NCI-H526 (cell line): ENCODE data around the gene ABHD17A.
"Not testable (repeated sequence)": the region's sequence is repeated elsewhere in the genome, so short reads cannot be mapped to it uniquely, and the experiment has no call there.

Experiments
- DNase-seq, 2 experiments: peaks; one replicate each; lab custom pipeline; 2025; lab: John Stamatoyannopoulos, UW

The ABHD17A gene

GRCh38 chr19:1910177-1910576, 24.9 kb upstream of the ABHD17A start:
- DNase-seq, result no peak

DNA sequence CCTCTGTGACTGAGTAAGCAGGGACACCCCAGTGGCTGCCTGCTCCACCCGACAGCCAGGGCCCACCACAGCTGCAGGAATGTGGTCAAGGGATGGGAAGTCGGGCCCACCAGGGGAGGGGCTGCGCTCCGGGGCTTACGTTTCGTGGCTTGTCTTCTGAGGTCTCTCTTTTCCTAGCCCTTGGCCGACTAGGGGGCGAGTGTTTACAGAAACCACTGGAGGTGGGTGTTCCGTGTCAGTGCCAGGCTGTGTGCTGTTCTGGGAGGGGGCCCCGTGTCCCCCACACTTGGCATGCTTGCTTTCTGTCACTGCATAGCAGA, 24.4 kb upstream of the ABHD17A start:
- no peak for DNase-seq

- DNase-seq, result peak in 1 of 2 experiments; percentile 22
These were observed 23.0 kb upstream of the ABHD17A start for GRCh38 chr19:1908364-1908678.

DNA sequence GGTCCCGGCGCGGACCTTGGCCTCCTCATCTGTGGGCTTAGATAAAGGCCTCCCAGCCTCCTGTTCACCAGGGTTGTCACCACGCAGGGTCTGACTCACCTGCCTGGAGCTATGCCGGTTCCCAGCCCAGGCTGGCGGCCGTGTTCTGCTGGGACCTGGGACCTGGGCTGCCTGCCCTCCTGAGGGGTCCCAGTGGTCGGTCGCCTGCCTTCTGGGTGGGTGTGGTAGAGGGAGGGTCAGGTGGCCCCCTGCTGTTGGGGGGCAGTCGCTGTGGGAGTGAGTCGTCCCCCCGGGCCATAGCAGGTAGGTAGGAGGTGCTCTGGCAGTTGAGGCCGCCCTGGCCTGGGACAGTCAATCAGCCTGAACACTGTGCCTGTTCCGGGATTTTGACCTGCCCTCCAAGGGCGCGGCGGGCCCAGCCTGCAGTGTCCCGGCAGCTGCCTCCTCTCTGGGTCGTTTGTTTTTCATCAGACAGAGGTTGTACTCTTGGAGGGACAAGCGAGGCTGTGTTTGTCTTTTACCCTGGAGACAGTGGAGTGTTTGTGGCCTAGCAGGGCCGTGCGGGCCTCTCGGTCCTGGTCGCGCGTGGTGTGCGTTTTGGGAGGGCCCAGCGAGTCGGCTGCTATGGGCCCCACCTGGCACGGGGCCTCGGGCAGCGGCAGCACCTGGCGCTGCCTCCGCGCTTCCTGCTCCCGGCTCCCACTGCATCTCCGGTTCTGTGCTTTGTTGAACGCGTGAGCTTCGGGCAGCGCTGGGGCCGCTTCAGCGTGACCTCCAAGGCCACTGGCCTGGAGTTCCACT, 22.5 kb upstream of the ABHD17A start:
- peak in 1 of 2 experiments; percentile 45 for DNase-seq

DNA sequence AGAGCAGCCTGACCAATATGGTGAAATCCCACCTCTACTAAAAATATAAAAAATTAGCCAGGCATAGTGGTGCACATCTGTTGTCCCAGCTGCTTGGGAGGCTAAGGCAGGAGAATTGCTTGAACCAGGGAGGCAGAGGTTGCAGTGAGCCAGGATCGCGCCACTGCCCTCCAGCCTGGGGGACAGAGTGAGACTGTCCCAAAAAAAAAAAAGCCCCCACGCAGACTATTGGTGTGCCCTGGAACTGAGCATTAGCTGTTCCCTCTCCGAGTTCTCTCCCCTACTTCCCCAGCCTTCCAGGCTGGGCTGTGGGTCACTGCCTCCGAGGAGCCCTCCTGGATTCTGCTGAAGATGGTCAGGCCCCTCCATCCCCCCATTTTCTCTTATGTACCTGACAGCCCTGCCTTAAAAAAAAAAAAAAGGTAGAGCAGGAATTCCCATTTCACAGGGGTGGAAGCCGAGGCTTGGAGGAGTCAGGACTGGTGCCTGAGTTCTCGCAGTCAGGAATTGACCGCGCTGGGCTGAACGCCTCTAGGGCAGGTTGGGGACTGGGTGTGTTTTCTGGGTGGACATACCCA, 21.8 kb upstream of the ABHD17A start:
- no peak for DNase-seq

DNA sequence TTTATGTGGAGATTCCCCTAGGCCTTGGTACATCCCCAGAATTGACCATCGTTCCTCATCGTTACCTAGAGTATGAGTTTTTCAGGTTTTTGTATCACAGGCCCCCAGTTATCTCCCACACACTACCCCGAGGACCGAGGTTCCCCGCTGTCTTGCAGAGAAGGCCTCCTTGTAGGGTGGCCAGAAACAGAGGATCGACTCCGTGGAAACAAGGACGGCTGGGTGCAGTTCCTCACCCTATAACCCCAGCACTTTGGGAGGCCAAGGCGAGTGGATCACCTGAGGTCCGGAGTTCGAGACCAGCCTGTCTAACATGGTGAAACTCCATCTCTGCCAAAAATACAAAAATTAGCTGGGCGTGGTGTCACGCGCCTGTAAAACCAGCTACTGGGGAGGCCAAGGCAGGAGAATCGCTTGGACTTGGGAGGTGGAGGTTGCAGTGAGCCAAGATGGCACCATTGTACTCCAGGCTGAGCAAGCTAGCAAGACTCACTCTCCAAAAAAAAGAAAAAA, 20.6 kb upstream of the ABHD17A start:
- DNase-seq, result no peak

DNA sequence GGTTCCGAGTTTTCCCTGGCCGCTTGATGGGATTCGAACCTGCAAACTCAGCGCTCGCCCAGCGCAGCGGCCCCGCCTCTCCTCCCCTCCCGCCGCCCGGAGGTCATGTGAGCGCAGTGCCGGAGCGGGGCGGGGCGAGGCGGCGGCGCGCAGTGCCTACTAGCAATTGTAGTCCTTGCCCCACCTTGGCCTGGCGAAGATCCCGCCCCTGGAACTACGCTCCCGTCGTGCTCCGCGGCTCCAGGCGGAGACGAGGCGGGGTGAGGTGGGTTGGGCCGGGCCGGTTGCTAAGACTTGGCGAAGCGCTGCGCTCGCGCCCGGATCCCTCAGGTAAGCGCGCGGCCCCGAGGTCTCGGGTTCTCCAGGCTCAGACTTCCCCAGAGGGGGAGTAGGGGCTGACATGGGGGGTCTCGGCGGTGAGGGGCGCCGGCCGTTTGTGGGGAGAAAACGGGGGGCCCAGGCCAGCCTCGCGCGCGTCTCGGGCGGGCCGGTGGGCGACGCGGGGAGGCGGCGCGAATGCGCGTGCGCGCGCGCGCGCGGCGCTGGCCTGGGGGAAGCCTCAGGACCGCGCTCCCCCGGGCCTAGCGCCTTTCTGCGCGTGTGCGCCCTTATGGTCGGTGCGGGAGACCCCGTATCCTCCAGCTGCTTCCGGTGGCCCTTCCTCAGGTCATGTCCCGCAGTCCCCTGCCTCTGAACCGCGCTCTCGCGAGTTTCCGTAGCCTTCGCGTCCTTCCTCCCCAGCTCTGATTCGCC, 20.0 kb upstream of the ABHD17A start, which contains the start of the genes ADAT3 and SCAMP4:
Gene ADAT3, plus strand, starts transcription at position 290 of the 753 bp plus-strand sequence. CDS start 6,649 bp downstream, outside the sequence.
Gene SCAMP4, plus strand, starts transcription at position 290 of the 753 bp plus-strand sequence. CDS start 9,621 bp downstream, outside the sequence.
- peak; percentile 90 to 98 for DNase-seq

GRCh38 chr19:1904860-1905109, 19.5 kb upstream of the ABHD17A start:
- no peak for DNase-seq

GRCh38 chr19:1902923-1903322, 17.6 kb upstream of the ABHD17A start:
- no peak for DNase-seq

- no peak for DNase-seq
These were observed 16.7 kb upstream of the ABHD17A start for GRCh38 chr19:1901940-1902404.

- DNase-seq, result no peak
These were observed 11.2 kb upstream of the ABHD17A start for GRCh38 chr19:1896508-1896907.

- DNase-seq, result no peak
These were observed 8.5 kb upstream of the ABHD17A start for GRCh38 chr19:1893791-1894190.

- DNase-seq, result no peak
These were observed 4.6 kb upstream of the ABHD17A start for GRCh38 chr19:1889907-1890306.

DNA sequence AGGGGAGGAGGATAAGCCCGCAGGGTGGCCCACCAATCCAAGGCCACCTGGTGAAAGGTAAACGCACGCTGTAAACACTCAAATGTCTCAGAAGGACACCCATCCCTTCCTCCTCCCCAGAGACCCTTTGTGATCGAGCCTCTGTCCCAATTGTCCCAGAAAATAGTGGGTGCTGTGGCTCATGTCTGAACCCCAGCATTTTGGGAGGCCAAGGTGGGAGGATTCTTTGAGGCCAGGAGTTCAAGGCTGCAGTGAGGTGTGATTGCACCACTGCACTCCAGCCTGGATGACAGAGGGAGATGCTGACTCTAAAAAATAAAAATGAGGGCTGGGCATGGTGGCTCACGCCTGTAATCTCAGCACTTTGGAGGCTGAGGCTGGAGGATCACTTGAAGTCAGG, 3.1 kb upstream of the ABHD17A start:
- DNase-seq, result no peak

DNA sequence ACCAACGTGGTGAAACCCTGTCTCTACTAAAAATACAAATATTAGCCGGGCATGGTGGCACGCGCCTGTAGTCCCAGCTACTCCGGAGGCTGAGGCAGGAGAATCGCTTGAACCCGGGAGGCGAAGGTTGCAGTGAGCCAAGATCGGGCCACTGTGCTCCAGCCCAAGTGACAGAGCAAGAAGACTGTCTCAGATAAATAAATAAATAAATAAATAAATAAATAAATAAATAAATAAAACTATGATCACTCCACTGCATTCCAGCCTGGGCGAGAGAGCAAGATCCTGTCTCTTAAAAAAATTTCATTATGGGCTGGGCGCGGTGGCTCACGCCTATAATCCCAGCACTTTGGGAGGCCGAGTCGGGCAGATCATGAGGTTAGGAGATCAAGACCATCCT, 1.1 kb upstream of the ABHD17A start:
- DNase-seq, result not testable (repeated sequence)

- no peak for DNase-seq
These were observed 469 bp downstream of the ABHD17A start for GRCh38 chr19:1884719-1885334.

DNA sequence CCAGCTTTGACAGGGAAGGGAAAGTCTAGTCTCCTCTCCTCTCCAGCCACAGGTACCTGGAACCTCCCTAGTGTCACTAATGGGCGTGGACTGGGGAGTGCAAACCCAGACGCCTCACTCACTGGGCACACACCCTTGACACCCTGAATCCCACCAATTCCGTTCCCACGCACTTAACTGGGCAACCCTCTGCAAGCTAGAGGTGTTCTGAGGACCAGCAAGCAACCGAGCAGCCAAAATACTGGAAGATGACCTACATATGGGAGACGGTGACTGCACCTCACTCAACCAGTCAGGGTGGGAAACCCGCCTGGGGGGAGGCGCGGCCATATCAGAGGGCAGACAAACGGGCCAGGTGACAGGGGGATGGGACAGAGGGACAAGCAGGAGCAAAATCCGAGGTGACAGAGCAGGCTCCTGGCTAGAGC, 991 bp downstream of the ABHD17A start:
- DNase-seq, result no peak

DNA sequence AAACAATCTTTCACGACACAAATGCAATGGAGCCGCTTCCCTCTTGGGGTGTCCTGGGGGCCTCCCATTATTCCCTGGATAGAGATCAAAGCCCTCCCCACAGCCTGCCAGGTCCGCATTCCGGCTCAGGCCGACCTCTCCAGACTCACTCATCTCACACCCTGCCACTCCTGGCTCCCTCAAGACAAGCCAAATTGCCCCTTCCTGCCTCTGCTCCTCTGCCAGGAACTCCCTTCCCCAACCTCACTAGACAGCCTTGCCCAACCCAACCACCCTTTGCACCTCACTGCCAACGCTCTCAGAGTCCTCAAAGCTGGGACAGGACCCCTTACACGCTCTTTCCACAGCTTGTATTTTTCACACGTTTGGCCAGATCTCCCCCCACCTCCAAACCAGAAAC, 1.5 kb downstream of the ABHD17A start:
- DNase-seq, result no peak

- no peak for DNase-seq
These were observed 2.3 kb downstream of the ABHD17A start for GRCh38 chr19:1882786-1883692.

DNA sequence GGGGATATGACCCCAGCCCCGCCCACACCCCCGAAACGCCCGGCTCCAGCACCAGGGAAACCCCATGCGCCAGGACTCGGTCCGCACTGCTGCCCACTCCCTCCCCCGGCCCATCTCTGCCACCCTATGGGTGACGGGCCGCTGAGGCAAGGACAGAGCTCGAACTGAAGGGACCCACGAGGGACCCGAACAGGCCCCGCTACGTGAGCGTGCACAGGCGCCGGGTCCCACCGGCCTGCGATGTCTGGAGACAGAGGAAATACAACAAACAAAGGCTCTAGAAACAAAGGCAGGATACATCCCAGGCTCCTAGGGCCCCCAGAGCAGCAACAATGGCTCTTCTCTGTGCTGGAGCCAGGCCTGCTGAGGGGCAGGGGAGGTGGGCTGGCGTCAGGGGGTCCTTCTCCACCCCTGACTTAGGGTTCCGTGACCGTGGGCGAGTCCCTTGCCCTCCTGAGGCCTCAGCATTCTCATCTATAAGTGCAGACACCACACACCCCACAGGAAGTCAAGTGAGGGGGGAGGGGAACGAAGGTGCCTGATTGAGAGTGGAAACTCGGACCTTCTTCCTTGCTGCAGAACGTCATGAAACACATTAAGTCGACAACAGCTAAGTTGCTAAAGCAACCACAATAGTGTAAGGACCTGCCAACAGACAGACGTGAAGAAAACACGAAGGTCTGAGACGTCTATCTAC, 3.1 kb downstream of the ABHD17A start:
- no peak for DNase-seq
